Inflammatory macrophage treated with lipopolysaccharide for 1 hour (primary cell): ENCODE data around the gene LUC7L.
"Not testable (repeated sequence)": the region's sequence is repeated elsewhere in the genome, so short reads cannot be mapped to it uniquely, and the experiment has no call there.

Experiments
- DNase-seq, 2 donors: peaks; one replicate each; pipeline ENCODE4 v3.0.0-alpha.2; 2020 to 2022

LUC7L gene, protein sequence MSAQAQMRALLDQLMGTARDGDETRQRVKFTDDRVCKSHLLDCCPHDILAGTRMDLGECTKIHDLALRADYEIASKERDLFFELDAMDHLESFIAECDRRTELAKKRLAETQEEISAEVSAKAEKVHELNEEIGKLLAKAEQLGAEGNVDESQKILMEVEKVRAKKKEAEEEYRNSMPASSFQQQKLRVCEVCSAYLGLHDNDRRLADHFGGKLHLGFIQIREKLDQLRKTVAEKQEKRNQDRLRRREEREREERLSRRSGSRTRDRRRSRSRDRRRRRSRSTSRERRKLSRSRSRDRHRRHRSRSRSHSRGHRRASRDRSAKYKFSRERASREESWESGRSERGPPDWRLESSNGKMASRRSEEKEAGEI

GRCh38 chr16:228852-229730 lies at the start of gene LUC7L:
Gene LUC7L (minus strand): TSS chr16:229449. CDS start chr16:229339, 110 bp downstream.
- peak; percentile 77 to 86 for DNase-seq

- peak in 1 of 2 donors; percentile 2 for DNase-seq
Measured at GRCh38 chr16:278863-279366, 49.7 kb upstream of the LUC7L start.

DNA sequence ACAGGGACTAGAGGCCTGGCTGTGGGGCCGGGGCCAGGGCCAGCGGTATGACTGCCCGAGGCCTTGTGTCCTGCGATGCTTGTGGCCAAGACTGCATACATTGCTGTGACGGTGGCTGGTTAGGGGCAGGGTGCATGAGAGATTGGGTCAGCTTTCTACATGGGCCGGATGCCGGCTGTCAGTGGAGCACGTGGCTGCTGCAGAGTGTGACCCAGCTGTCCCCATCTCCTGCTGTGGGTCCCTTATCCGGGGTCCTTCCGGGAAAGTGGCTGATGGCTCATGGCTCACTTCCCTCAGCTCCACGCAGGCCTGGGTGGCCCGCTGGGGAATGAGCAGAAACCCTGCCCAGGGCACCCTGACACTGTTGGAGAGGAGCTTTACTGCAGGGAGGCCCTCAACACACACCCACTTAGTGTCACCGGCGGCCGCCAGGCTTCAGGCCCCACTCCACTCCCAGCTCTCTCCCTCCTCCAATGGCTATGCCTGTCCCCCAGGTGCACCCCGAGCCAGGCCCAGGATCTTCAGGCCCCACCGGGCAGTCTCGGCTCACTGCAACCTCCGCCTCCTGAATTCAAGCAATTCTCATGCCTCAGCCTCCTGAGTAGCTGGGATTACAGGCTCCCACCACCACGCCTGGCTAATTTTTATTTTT lies 47.3 kb upstream of the LUC7L start:
- no peak for DNase-seq

DNA sequence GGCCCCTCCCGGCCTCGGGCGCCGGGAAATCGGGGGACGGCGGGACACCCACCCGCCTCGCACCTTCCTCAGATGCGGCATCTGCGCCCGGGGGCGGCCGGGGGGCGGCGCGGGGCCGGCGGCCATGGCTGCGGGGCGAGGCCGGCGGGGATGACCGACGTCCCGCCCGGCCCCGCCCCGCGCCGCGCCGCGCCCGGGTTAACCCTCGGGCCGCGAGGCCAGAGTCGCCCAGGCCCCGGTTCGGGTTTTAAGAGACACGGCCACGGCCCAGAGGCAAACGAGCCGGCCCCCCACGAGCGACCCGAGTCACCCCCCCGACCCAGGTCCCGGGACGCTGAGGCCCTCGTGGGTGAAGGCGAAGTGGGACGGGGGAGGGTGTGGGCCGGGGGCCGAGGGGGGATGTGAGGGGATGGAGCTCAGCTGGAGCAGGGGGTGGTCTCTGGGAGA lies 46.6 kb upstream of the LUC7L start, which contains the start of gene RGS11:
Gene RGS11 (minus strand): TSS at position 159 of the 447 bp plus-strand sequence. CDS start 33 bp downstream, at position 126.
- DNase-seq = no peak

GRCh38 chr16:275041-275641 lies 45.9 kb upstream of the LUC7L start:
- DNase-seq = no peak

- no peak for DNase-seq
Measured at GRCh38 chr16:273547-274421, 44.5 kb upstream of the LUC7L start.

- no peak for DNase-seq
Measured at GRCh38 chr16:272633-273546, 43.6 kb upstream of the LUC7L start.

GRCh38 chr16:270381-271255 lies 41.4 kb upstream of the LUC7L start:
- DNase-seq = no peak

DNA sequence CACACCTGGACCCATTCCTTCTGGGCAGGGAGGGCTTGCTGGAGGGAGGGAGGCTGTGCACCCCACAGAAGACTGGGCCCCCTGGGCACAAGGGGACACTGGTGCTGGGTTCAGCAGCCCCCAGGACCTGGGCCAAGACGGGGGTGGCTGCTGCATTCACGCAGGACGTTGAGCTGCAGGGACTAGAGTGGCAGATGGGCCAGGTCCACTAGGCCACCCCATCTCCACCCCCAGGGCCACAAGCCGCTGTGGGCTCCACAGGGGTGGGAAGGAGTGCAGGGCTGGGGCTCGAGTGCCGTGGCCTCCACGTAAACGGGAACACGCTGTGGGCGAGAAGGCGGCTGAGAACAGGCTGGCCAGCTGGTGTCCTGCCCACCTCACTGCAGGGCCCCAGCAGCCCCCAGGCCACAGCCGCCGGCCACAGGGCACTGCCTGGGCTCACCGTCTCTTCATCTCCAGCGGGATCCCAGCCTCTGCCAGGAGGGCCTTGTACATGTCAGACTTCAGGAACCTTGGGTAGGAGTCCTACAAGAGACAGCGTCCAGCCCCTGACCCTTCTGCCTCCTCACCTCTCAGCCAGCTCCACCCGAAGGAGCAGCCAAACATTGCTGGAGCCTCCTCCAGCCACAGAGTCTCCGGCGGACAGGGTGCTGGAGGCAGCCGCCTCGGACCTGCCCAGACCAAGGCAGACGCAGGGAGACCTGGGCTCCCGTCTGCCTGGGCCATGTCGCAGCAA lies 40.0 kb upstream of the LUC7L start:
- DNase-seq = no peak

GRCh38 chr16:268141-269053 lies 39.1 kb upstream of the LUC7L start:
- DNase-seq = no peak

- not testable (repeated sequence) for DNase-seq
Measured at GRCh38 chr16:267562-267961, 38.3 kb upstream of the LUC7L start.

DNA sequence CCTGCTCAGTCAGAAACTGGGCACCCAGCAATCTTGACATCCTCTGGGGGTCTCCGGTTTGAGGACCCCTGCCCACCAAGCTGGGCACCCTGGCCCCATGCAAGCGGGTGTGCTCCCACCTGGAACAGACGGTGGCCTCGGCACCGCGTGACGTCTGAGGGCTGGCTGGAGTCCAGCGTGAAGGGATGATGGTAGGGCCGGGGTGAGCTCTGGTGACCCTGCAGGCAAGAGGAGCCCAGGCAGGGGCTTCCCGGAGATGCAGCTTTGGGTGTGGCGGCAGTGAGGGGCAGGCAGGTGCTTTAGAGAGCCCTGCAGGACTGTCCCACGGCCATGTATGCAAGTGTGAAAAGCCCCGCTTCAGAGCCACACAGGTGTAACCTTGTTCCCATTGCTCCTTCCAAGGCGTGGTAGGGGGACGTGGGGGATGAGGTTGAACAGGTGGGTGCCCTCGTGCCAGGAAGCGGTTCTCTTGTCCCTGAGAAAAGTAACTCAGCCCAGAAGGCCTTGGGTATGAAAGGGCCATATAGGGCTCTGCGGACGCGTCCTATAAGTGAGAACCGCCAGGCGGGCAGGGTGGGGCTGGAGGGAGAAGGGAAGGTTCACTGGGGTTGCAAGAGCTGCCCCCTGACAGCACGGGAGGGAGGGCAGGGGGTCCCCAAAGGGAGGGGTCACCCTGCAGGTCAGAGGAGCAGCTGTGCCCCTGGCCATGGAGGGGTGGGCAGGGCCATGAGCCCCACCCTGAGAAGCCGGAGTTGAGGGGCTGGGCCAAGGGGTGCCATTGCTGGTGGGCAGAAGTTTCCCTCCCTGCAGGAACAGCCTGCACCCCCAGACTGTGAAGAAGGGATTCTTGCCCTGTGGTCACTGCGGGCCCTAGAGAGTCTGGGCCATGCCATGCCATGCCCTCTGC lies 37.3 kb upstream of the LUC7L start:
- no peak for DNase-seq

DNA sequence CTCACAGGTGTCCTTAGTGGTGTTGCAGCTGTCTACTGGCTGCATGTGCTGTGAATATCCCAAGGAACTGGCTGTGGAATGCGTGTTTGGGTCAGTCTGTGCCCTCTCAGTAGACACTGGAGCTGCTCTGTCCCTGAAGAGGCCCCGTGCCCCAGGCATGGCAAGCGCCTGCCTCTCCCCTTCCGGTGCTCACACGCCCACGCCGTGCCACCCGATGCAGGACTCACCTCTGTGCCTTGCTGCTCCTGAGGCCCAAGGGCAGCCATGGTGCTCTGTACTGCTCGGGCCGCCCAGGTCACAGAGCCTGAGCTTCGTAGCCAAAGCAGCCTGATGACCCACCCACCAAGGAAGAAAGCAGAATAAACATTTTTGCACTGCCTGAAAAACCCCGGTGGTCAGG lies 36.5 kb upstream of the LUC7L start:
- no peak for DNase-seq

DNA sequence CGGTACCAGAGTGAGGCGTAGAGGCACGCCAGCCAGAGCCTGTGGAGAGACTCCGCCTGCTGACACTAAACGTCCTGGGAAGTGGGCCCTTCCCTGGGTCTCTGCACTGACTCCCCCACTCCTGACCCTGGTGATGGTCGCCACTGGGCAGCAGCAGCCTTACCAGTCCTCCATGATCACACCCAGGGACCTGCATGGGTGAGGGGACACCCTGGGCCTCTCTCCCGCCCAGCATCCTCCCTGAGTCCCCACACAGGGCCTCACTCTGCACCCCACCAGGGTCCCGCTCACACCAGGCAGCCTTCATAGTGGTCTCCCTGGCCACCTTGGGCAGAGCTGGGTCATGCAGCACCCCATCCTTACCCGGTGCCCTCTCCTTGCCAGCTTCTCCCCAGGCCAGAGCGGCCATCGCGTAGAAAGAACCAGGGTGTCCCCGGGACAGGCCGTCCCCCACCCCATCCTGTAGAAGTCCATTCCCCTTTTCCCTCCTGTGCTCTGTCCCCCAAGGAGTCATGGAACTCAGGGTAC lies 35.8 kb upstream of the LUC7L start:
- no peak for DNase-seq

DNA sequence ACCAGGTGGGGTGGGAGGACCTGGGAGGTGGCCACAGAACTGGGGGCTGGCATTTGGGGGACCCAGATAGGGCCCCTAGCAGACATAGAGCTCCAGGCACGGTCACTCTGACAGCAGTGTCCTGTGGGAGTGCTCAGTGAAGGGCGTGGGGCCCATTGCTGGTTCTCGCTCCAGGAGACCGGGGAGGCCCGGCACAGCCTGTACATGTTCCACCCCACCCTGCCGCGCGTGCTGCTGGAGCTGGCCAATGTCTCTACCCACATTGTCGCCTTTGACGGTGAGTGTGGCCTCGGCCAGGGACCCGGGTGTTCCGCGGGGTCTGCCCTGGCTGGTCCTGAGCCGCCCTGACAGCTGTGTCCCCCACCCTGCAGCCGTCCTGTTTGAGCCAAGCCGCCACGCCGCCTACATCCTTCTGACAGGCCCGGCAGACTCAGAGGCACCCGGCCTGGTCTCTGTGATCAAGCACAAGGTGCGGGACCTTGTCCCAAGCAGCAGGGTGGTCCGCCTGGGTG lies 35.2 kb upstream of the LUC7L start:
- DNase-seq = no peak

GRCh38 chr16:263944-264343 lies 34.7 kb upstream of the LUC7L start:
- no peak for DNase-seq
